CD14-positive monocyte (primary cell): ENCODE data around the gene PDE8A. TPM values are rescaled to one million over a fixed set of nuclear protein-coding genes. Genes with fewer than 3 reads are reported as not detected.

Source experiments
- DNase-seq, 3 donors: peaks; one replicate each; pipeline ENCODE4 v3.0.0-alpha.2; 2011 to 2022
- H2AFZ ChIP-seq: 2 replicates; pipeline ENCODE4 v1.6.0; 2012; ENCODE audit warnings: mild to moderate bottlenecking, low read depth, low read length, inconsistent platforms; ENCODE audit not compliant: insufficient read depth, poor library complexity, severe bottlenecking
- H3K27ac ChIP-seq, 2 donors: 1 replicate in 1 of 2; 2 replicates in 1 of 2; pipeline ENCODE4 v1.5.1; 2012 to 2013; ENCODE audit warnings: low read length in 2 of 2, control low read depth in 1 of 2, inconsistent platforms in 1 of 2, low read depth in 1 of 2, mild to moderate bottlenecking in 1 of 2
- H3K27me3 ChIP-seq, 2 donors: one replicate each; pipeline versions ENCODE4 v1.6.0 to v1.6.1; 2011 to 2013; ENCODE audit warnings: low read length in 2 of 2; ENCODE audit not compliant: control insufficient read depth in 2 of 2, insufficient read depth in 2 of 2
- H3K36me3 ChIP-seq, 2 donors: replicated peaks in 1 of 2; 1 replicate in 1 of 2; 2 replicates in 1 of 2; pipeline versions ENCODE4 v1.5.1 to v1.6.1; 2012 to 2013; ENCODE audit warnings: low read length in 2 of 2, control low read depth in 1 of 2, inconsistent platforms in 1 of 2, mild to moderate bottlenecking in 1 of 2; ENCODE audit not compliant: insufficient read depth in 2 of 2, control insufficient read depth in 1 of 2
- H3K4me1 ChIP-seq, 2 donors: 1 replicate in 1 of 2; 2 replicates in 1 of 2; pipeline versions ENCODE4 v1.5.1 to v1.6.1; 2012 to 2013; ENCODE audit warnings: low read length in 2 of 2, control low read depth in 1 of 2, inconsistent platforms in 1 of 2, mild to moderate bottlenecking in 1 of 2, moderate library complexity in 1 of 2; ENCODE audit not compliant: insufficient read depth in 2 of 2, control insufficient read depth in 1 of 2
- H3K4me2 ChIP-seq: replicated peaks from 2 replicates; pipeline ENCODE3; 2012; ENCODE audit warnings: low read length, moderate library complexity, mild to moderate bottlenecking; ENCODE audit not compliant: poor library complexity, severe bottlenecking; ENCODE audit errors: extremely low read depth
- H3K4me3 ChIP-seq, 3 experiments: fragments of 200-600 bp in 1 of 3; sonication (generic) in 1 of 3; replicated peaks in 1 of 3; 1 replicate in 2 of 3; 2 replicates in 1 of 3; pipeline ENCODE4 v1.5.1; 2011 to 2013; ENCODE audit warnings: low read length in 3 of 3, mild to moderate bottlenecking in 3 of 3, control low read depth in 2 of 3, low read depth in 2 of 3, inconsistent platforms in 1 of 3, moderate library complexity in 1 of 3
- H3K79me2 ChIP-seq: 2 replicates; pipeline ENCODE4 v1.6.0; 2012; ENCODE audit warnings: mild to moderate bottlenecking, control low read depth, inconsistent platforms, low read length, moderate library complexity; ENCODE audit not compliant: insufficient read depth
- H3K9ac ChIP-seq: 2 replicates; pipeline ENCODE4 v1.6.0; 2017; ENCODE audit warnings: low read length, mild to moderate bottlenecking; ENCODE audit not compliant: insufficient read depth, poor library complexity, severe bottlenecking
- H3K9me3 ChIP-seq, 2 donors: replicated peaks in 1 of 2; 1 replicate in 1 of 2; 2 replicates in 1 of 2; pipeline versions ENCODE4 v1.5.1 to v1.6.1; 2012 to 2013; ENCODE audit warnings: low read length in 2 of 2, control low read depth in 1 of 2; ENCODE audit not compliant: control insufficient read depth in 1 of 2, insufficient read depth in 1 of 2
- H4K20me1 ChIP-seq: 2 replicates; pipeline ENCODE4 v1.6.0; 2012; ENCODE audit warnings: mild to moderate bottlenecking, low read length, control low read depth, moderate library complexity; ENCODE audit not compliant: insufficient read depth
- H3K27ac Mint-ChIP-seq, 7 donors: one replicate each; pipeline ENCODE4 v1.8.0; 2020; ENCODE audit warnings: mild to moderate bottlenecking in 7 of 7, mixed read lengths in 7 of 7, moderate library complexity in 6 of 7, inconsistent platforms in 2 of 7
- H3K27me3 Mint-ChIP-seq, 3 donors: one replicate each; pipeline ENCODE4 v1.8.0; 2021 to 2022; ENCODE audit warnings: low read depth in 3 of 3, mild to moderate bottlenecking in 3 of 3, mixed read lengths in 3 of 3, moderate library complexity in 3 of 3, inconsistent platforms in 1 of 3
- H3K36me3 Mint-ChIP-seq, 2 donors: one replicate each; pipeline ENCODE4 v1.8.0; 2020; ENCODE audit warnings: mixed read lengths in 2 of 2, inconsistent platforms in 1 of 2, mild to moderate bottlenecking in 1 of 2
- H3K4me1 Mint-ChIP-seq: one replicate; pipeline ENCODE4 v1.8.0; 2020; ENCODE audit warnings: mild to moderate bottlenecking, mixed read lengths
- H3K4me3 Mint-ChIP-seq, 2 donors: one replicate each; pipeline ENCODE4 v1.8.0; 2020; ENCODE audit warnings: mild to moderate bottlenecking in 2 of 2, mixed read lengths in 2 of 2, moderate library complexity in 1 of 2
- H3K9me3 Mint-ChIP-seq, 7 donors: one replicate each; pipeline ENCODE4 v1.8.0; 2020 to 2022; ENCODE audit warnings: mixed read lengths in 7 of 7, mild to moderate bottlenecking in 6 of 7, moderate library complexity in 6 of 7, inconsistent platforms in 2 of 7
- WGBS: methylation state at CpG from one replicate; pipeline ENCODE4 v1.1.5; 2013; ENCODE audit warnings: missing lambda C conversion rate; ENCODE audit not compliant: insufficient coverage; 5-methylcytosine and 5-hydroxymethylcytosine counted together
- intact Hi-C, 2 donors: fragments of 100-400 bp; cut with micrococcal nuclease; formaldehyde crosslinking; loops; one replicate each; pipeline versions ENCODE4 v1.15.0 to v1.15.1; 2023
- polyA plus RNA-seq, 3 donors: library from polyadenylated mRNA; depleted of rRNA in 1 of 3; unstranded in 2 of 3; stranded (reverse) in 1 of 3; fragments of 300-500 nt in 2 of 3; fragments of >200 nt in 1 of 3; fragmentation: Illumina TruSeq in 2 of 3; gene quantifications; 1 replicate in 2 of 3; 2 replicates in 1 of 3; pipeline ENCODE4 v1.2.3, GENCODE V29; 2012 to 2021
- TF ChIP-seq, protein P1 (sequence below): fragments of 200-600 bp; IDR thresholded peaks from one replicate; pipeline ENCODE4 v1.8.0; 2022; ENCODE audit warnings: antibody characterized with exemption, mild to moderate bottlenecking

Gene PDE8A
- polyA plus RNA-seq, 3 donors = 2.8 to 33.4 (median 4.9) TPM

DNA sequence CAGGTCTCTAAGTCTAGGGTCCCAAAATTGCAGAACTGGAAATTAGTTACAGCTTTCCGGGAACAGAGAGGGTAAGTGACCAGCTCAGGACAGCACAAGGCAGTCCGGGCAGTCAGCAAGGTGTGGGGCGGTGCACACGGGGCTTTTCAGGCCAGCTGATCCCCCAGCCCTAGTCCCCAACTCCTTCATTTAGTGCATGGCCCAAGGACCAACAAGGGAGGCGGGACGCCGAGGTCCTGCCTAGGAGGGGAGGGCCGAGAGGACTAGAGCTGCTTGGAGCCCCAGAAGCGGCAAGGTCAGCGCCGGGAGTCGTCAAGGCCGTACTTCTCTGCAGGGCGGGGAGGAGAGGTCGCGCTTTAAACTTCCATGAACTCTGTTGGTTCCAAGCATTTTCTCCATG, 2.0 kb upstream of the PDE8A start:
- Histone ChIP-seq H3K36me3 (no peaks in the 10 kb centered on the region), H3K79me2 (peaks cover 19% of the 10 kb centered on the region), H3K9ac (no peak overlapping the region), H3K4me3 (peak overlapping the region in 1 of 3 experiments; percentile 97), H2AFZ (peak overlapping the region; percentile 92), H3K27me3 (peaks cover 0 to 9% of the 10 kb centered on the region in 2 donors), H3K27ac (no peak overlapping the region), H3K4me1 (peaks cover 22 to 26% of the 10 kb centered on the region in 2 donors), H3K9me3 (no peaks in the 10 kb centered on the region), H4K20me1 (peaks cover 19% of the 10 kb centered on the region), H3K4me2 (peak overlapping the region; percentile 85)
- Mint-ChIP-seq H3K27me3 (peaks cover 14 to 24% (median 15%) of the 10 kb centered on the region in 3 donors), H3K4me1 (peaks cover 28% of the 10 kb centered on the region), H3K9me3 (no peaks in the 10 kb centered on the region), H3K4me3 (peak overlapping the region; percentile 95), H3K36me3 (peaks cover 0 to 3% of the 10 kb centered on the region in 2 donors), H3K27ac (peak overlapping the region in 1 of 7 donors; percentile 97)
- TF ChIP-seq, protein P1, sequence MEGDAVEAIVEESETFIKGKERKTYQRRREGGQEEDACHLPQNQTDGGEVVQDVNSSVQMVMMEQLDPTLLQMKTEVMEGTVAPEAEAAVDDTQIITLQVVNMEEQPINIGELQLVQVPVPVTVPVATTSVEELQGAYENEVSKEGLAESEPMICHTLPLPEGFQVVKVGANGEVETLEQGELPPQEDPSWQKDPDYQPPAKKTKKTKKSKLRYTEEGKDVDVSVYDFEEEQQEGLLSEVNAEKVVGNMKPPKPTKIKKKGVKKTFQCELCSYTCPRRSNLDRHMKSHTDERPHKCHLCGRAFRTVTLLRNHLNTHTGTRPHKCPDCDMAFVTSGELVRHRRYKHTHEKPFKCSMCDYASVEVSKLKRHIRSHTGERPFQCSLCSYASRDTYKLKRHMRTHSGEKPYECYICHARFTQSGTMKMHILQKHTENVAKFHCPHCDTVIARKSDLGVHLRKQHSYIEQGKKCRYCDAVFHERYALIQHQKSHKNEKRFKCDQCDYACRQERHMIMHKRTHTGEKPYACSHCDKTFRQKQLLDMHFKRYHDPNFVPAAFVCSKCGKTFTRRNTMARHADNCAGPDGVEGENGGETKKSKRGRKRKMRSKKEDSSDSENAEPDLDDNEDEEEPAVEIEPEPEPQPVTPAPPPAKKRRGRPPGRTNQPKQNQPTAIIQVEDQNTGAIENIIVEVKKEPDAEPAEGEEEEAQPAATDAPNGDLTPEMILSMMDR = no peak
- WGBS = 48% methylated on average over 13 of the region's 16 CpGs
- no peak for DNase-seq
- intact Hi-C loops = loop anchor here in 1 of 2 donors (5.0 to 10.0 kb wide), 2 partner anchors 63 to 265 kb away; partner anchors contain the start of gene SEC11A

DNA sequence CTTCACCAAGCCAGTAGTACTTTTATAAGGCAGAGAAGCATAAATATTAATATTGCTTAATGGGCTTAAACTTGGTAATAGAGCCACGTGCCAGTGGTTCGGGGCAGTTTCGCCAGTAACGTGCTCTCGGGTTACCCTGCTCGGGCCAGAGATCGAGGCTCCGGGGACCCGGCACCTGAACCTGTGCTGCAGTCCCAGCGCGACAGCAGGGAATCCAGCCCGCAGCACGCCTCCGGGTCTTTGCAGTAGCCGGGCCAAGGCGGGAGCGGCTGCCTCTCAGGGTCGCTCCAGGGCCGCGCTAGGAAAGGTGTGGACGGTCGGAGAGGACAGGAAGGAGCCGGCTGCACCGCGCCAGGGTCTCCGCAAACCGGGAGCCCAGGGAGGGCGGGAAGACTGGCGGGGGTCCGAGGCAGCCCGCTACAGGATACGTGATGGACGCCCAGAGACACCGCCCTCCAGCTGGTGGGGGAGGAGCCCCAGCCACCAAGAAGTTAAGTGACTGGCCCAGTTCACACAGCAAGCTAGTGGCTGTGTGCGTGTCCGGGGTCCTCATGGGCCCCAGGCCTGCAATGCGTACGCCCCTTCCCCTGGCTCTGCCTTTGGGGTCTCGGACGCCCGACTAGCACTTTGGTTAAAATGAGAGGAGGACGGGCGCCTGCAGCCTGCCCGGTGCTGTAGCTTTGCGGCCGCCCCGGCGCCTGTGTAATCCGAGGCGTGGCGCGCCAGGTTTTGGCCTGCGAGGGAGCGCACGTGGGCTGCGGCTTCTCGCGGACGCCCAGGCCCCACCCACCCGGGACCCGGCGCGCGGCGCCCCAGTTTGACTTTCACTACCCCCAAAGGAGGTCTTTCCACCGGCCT, 1.2 kb upstream of the PDE8A start:
- H2AFZ ChIP-seq = peak overlapping the region; percentile 92
- peaks cover 22 to 26% of the 10 kb centered on the region in 2 donors for H3K4me1 ChIP-seq
- peak overlapping the region; percentile 87 to 97 (median 96) for H3K4me3 ChIP-seq
- Mint-ChIP-seq H3K36me3 (peaks cover 0 to 3% of the 10 kb centered on the region in 2 donors), H3K9me3 (no peaks in the 10 kb centered on the region), H3K27ac (peak overlapping the region; percentile 93 to 98 (median 97)), H3K27me3 (peaks cover 14 to 24% (median 15%) of the 10 kb centered on the region in 3 donors), H3K4me3 (peak overlapping the region; percentile 95), H3K4me1 (peaks cover 34% of the 10 kb centered on the region)
- H3K36me3 ChIP-seq = no peaks in the 10 kb centered on the region
- peaks cover 27% of the 10 kb centered on the region for H4K20me1 ChIP-seq
- peaks cover 27% of the 10 kb centered on the region for H3K79me2 ChIP-seq
- peaks cover 0 to 9% of the 10 kb centered on the region in 2 donors for H3K27me3 ChIP-seq
- under 1% methylated on average over 60 of the region's 66 CpGs for WGBS
- peak; percentile 59 to 75 (median 68) for DNase-seq
- H3K4me2 ChIP-seq = peak overlapping the region; percentile 85
- H3K9ac ChIP-seq = peak overlapping the region; percentile 88
- intact Hi-C loops = loop anchor here in 1 of 2 donors (5.0 to 10.0 kb wide), 2 partner anchors 62 to 266 kb away; partner anchors contain the start of gene SEC11A
- H3K27ac ChIP-seq = peak overlapping the region; percentile 92 to 94
- H3K9me3 ChIP-seq = no peaks in the 10 kb centered on the region
- TF ChIP-seq, protein P1 = no peak
